ENCODE data around the gene ZNF598.
"Not testable (repeated sequence)": the region's sequence is repeated elsewhere in the genome, so short reads cannot be mapped to it uniquely, and the experiment has no call there.

ZNF598 gene

DNA sequence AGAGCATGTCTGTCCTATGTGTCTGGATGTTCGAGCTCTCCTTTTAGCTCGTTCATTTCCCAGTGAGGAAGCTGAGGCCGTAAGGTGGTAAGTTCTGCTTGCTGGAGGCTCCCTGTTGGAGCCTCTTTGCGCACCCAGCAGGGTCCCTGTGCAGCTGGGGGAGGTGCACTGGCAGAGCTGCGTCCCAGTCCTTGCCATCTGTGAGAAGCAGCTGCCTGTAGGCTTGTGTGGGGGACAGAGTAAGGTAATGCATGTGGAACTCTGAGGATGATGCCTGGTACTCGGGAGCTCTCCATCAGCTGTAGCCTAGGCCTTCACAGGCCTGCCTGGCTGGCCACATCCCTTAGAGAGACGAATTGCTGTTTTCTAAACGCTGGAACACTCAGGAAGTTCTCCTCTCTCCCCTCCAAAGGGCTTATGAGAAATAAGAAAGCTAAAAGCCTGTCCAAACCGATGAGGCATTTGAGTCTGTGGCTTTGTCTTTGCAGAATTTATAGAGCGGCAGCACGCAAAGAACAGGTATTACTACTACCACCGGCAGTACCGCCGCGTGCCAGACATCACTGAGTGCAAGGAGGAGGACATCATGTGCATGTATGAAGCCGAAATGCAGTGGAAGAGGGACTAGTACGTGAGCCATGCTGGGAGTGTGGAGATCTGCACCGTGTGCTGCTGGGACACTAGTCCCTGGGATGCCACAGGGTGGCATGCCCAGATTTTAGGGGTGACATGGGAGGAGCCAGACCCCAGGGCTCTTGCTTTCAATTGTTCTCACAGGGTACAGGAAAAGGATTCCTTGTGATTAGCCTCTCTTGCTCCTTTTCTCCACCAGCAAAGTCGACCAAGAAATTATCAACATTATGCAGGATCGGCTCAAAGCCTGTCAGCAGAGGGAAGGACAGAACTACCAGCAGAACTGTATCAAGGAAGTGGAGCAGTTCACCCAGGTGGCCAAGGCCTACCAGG lies 48.7 kb downstream of the ZNF598 start:
- peak overlapping the region; percentile 84 for H3K27ac ChIP-seq
- no peak for TF ChIP-seq CTCF (conservative IDR thresholded peaks at IDR 0.05)

GRCh38 chr16:1959269-1960039 lies 50.2 kb downstream of the ZNF598 start, which contains the start of gene NDUFB10:
Gene NDUFB10, plus strand, starts transcription at chr16:1959538. Its CDS starts 87 bp downstream, at chr16:1959625.
- H3K27ac ChIP-seq, result peak within 1 kb of the TSS; percentile 84
- peak; percentile 81 for TF ChIP-seq CTCF (conservative IDR thresholded peaks at IDR 0.05)

- peak overlapping the region; percentile 84; the same call in 1 of the 2 replicates for H3K27ac ChIP-seq
- no peak for TF ChIP-seq CTCF (conservative IDR thresholded peaks at IDR 0.05)
These were observed 50.8 kb downstream of the ZNF598 start for GRCh38 chr16:1958715-1959268.

DNA sequence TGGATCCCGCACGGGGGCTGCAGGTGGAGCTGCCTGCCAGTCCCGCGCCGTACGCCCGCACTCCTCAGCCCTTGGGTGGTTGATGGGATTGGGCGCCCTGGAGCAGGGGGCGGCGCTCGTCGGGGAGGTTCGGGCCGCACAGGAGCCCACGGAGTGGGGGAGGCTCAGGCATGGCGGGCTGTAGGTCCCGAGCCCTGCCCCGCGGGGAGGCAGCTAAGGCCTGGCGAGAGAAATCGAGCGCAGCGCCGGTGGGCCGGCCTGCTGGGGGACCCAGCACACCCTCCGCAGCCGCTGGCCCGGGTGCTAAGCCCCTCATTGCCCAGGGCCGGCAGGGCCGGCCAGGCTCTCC lies 51.5 kb downstream of the ZNF598 start:
- not testable (repeated sequence) for H3K27ac ChIP-seq

DNA sequence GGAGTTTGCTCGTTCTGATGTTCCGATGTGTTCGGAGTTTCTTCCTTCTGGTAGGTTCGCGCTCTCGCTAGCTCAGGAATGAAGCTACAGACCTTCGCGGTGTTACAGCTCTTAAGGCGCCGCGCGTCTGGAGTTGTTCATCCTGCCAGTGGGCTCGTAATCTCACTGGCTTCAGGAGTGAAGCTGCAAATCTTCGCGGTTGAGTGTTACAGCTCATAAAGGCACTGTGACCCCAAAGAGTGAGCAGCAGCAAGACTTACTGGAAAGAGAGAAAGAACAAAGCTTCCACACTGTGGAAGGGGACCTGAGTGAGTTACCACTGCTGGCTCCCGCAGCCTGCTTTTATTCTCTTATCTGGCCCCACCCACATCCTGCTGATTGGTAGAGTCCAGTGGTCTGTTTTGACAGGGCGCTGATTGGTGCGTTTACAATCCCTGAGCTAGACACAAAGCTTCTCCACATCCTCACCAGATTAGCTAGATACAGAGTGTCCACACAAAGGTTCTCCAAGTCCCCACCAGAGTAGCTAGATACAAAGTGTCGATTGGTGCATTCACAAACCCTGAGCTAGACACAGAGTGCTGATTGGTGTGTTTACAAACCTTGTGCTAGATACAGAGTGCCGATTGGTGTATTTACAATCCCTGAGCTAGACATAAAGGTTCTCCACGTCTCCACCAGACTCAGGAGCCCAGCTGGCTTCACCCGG lies 52.0 kb downstream of the ZNF598 start:
- not testable (repeated sequence) for H3K27ac ChIP-seq

GRCh38 chr16:1953734-1954133 lies 55.9 kb downstream of the ZNF598 start:
- TF ChIP-seq CTCF (conservative IDR thresholded peaks at IDR 0.05), result no peak
- H3K27ac ChIP-seq, result no peak overlapping the region

- no peak overlapping the region for H3K27ac ChIP-seq
- TF ChIP-seq CTCF (conservative IDR thresholded peaks at IDR 0.05), result no peak
These were observed 59.1 kb downstream of the ZNF598 start for GRCh38 chr16:1950559-1950958.

DNA sequence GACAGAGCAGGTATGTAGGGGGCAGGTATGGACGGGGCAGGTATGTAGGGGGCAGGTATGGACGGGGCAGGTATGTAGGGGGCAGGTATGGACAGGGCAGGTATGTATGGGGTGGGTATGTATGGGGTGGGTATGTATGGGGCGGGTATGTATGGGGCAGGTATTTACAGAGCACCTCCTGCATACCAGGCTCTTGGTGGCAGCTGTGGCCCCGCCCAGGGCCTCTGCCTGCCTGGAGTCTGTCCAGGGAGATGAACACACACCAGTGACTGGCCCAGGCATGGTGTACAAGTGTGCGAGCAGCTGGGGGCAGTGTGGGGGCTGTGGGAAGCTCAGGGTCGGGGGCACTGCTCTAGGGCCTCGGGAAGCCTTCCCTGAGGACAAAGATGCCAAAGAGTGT lies 59.6 kb downstream of the ZNF598 start:
- H3K27ac ChIP-seq, result no peak overlapping the region
- TF ChIP-seq CTCF (conservative IDR thresholded peaks at IDR 0.05), result no peak

Data from VCaP (cell line).